GM19463 (cell line): ENCODE results near the gene FAM9C.
"Not testable (repeated sequence)": the region's sequence is repeated elsewhere in the genome, so short reads cannot be mapped to it uniquely, and the experiment has no call there.

Experiments
- ATAC-seq: cut with Tn5 transposase; IDR thresholded peaks from one replicate; pipeline ENCODE4 v1.9.1; 2021; ENCODE audit warnings: mild to moderate bottlenecking, moderate library complexity; ENCODE audit not compliant: unreplicated experiment

Gene FAM9C

DNA sequence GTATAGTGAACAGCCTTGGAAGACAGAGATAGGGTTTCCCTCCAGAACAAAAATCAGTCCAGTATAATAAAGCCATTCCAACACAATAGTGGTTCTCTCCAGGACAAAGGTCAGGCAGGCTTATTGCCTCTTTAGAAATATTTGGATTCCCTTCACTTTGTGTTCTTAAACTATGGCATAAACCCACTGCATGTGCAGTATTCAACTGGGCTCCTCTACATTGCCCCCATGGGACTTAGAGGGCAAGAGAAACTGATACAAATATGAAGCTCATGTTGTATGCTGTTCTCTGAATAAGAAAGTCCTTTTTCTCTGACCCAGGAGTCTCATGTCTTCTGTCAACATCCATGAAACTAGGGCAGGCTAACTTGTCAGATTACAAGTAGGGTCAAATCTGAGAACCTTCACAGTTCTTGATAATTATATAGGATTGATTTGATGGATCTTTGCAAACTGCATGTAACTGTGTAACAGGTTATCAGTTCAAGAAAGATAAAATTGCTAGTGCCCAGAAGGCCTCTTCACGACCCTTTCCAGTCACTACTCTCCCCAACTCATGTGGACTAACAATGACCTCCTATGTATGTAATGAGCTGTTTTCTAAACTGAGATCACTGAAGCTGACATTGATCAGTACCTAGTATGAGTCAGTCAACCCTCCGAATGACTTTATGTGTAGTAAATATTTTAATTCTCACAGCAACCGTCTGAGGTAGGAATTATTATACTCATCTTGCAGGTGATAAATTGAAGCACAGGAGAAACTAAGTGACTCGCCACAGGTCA lies 31.9 kb upstream of the FAM9C start:
- peak; percentile 47 for ATAC-seq

DNA sequence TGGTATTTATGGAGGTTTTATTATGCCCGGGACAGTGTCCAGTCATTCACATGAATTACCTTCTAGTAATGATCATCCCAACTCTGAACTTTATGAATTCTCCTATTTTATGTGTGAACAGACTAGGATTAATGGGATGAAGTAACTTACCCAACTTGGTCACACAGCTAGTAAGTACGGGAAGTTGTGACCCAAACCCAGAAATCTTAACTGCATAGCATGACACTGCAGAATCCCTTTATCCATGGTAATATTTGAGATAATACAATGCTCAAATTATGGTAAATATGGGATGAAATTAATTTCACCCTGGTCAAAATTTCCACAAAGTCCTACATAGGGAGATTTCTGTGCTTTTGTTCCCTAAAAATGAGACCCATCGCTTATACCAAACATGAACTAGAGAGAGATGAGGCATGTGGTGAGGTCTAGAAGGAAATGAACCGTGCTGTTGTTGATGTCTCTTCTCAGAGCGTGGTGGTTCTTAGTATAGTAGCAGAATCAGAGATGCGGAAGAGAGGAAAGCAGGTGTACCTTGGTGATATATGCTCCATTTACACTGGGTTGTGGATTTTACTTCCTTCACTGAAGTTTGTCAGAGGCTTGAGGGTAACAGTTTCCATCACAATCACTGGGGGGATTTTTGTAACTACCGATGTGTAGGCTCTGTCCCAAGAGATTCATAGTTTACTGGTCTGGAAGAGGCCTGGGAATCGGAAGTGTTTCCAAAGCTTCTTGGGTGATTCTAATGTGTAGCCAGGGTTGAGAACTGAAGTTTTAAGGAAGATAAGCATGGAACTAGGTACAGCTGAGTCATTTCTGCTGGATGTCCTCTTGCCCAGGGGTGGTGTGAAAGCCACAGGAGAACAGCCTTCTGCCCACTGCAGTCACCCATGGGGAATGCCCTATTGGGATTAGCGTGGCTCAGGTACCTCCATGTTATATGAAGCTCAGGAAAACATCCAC lies 30.2 kb upstream of the FAM9C start:
- ATAC-seq: peak; percentile 76

DNA sequence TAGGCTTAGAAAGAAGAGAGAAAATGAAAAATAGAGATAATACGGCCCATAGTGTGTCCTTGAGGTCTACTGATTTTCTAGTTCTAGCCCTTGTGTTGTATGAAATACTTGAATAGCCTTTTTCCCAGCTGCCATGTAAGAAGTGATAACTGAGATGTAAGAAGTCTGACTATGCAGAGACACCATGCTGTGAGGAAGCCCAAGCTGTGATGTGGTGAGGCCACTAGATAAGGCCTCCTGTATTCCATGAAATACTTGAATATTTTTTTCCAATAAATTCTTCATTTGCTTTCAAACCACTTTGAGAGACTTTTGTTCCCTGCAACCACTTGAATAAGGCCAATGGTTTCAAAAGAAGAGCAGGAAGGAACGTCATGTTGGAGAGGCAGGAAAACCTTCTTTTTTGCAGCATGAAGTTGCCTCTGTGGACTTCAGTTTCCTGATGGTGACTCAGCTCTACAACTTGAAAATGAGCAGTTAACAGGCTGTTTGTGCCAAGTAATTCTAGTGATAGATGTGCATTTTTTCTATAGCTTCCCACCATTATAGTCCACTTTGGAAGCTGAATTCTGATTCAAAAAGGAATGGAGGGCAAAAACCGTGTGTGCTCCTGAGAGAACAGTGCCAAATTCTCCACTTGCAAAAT lies 25.5 kb upstream of the FAM9C start:
- no peak for ATAC-seq

DNA sequence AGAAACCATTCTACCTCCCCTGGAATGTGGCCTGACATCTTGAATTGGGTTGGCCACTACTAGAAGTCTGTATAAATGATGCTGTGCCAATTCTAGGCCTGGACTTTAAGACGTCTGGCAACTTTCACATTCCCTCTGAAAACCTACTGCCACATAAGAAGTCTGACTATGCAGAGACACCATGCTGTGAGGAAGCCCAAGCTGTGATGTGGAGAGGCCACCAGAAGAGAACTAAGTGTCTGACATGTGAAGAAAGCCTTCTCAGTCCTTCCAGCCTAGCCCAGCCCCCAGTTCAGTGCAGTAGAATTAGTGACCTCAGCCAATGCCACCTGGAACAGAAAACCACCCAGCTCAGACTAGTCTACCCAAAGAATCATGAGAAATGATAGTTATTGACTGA lies 24.2 kb upstream of the FAM9C start:
- ATAC-seq: no peak

DNA sequence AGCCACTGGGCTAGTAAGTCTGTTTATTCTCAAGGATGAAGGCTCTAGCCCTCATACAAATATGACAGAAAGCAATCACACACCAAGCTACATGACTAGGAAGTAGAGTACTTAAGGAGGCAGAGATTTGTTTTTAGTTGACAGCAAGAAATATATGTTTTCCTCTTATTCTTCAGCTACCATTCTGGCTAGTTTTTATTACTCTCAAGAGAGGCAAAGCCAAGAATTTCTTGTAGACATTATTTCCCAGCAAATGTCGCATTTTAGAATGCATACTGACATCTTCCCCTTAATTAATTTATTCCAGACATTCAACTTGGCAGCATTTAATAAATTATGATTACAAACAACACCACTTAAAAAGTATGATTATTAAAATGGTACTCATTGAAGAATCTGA lies 23.4 kb upstream of the FAM9C start:
- no peak for ATAC-seq

DNA sequence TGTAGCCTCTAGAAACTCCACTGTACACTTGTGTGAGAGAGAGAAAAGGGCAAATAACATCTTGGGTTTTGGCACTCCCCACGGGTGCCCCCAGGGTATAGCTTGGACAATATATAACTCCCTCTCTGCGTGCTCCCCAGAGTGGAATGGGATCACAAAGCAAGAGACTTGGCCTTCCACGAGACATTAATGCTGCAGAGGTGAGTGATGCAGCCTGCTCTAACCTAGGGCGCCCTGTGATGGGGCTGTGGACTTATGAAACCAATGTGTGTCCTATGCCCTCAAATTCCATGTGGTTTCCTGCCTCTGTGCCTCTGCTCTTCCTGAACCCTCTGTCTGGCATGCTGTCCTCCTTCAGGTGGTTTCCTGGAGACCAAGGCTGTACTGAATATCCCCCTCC lies 22.0 kb upstream of the FAM9C start:
- no peak for ATAC-seq

DNA sequence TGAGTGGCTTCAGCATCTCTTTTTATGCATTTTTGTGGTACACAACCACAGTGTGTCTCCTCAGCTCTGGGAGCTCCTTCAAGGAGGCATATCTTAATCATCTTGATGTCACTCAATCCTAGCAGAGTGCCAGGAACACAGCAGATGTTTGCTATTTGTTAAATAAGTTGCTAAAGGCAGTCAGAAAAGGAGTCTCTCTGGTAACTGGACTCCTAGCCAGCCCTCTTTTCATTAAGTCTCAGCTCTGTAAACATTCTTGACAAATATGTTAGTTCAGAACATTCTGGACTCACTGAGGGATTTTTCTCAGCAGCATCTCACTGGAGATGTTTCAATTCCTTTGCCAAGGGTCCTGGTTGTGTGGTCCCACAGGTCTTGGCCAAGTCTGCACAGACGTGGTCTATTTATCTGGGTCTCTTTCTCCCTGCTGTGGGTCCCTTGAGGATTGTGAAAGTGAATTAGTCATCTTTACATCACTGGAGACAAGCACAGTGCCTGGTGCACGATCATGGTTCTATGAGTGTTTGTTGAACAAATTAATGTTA lies 20.3 kb upstream of the FAM9C start:
- no peak for ATAC-seq

DNA sequence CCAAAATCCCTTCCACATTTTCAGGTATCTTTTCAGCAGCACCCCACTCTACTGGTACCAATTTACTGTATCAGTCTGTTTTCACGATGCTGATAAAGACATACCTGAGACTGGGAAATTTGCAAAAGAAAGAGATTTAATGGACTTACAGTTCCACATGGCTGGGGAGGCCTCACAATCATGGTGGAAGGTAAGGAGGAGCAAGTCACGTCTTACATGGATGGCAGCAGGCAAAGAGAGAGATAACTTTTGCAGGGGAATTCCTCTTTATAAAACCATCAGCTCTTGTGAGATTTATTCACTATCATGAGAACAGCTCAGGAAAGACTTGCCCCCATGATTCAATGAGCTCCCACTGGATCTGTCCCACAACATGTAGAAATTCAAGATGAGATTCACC lies 18.7 kb upstream of the FAM9C start:
- not testable (repeated sequence) for ATAC-seq

DNA sequence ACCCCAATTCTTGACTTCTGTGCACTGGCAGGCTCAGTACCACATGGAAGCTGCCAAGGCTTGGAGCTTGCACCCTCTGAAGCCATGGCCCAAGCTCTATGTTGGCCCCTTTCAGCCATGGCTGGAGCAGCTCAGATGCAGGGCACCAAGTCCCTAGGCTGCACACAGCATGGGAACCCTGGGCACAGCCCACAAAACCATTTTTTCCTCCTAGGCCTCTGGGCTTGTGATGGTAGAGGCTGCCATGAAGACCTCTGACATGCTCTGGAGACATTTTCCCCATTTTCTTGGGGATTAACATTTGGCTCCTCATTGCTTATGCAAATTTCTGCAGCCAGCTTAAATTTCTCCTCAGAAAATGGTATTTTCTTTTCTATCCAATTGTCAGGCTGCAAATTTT lies 17.9 kb upstream of the FAM9C start:
- not testable (repeated sequence) for ATAC-seq

DNA sequence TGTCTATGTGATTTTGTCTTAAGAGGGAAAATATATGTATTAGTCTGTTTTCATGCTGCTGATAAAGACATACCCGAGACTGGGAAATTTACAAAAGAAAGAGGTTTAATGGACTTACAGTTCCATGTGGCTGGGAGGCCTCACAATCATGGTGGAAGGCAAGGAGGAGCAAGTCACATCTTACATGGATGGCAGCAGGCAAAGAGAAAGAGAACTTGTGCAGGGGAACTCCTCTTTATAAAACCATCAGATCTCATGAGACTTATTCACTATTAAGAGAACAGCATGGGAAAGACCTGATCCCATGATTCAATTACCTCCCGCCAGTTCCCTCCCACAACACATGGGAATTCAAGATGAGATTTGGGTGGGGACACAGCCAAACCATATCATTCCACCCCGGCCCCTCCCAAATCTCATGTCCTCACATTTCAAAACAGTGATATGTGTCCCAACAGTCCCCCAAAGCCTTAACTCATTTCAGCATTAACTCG lies 16.8 kb upstream of the FAM9C start:
- ATAC-seq: not testable (repeated sequence)

DNA sequence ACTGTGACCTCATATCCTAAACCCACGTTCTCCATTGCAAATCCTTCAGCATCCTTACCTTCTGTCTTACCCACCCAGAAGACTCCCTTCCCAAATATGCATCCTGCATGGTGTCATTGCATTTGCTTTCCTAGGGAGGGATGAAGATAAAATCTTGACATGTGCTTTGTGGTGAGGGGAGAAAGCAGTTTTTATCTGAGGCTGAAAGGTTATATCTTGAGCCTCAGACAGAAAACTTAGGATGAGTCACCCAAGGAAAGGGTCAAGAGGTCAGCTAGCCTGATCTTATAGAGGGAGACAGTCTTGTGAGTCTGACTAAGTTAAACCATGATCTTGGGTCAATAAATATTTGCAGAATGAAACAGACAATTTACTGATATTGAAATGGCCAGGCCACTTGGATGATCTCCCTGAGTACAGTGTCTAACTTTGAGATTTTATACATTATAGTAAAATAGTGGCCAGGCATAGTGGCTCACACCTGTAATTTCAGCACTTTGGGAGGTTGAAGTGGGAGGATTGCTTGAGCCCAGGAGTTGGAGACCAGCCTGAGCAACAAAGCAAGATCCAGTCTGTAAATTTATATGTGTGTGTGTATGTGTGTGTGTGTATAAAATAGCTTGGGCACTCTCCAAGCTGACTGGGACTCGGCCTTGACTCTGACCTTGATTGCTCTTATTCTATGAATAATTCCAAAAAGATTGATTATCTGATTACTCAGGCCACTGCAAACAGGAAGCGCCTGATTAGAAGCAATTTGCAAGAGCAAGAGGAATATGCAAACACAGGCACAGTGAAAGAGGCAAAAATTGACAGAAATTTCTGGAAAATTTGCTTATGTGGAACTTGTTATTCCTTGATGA lies 15.4 kb upstream of the FAM9C start:
- ATAC-seq: peak; percentile 57

DNA sequence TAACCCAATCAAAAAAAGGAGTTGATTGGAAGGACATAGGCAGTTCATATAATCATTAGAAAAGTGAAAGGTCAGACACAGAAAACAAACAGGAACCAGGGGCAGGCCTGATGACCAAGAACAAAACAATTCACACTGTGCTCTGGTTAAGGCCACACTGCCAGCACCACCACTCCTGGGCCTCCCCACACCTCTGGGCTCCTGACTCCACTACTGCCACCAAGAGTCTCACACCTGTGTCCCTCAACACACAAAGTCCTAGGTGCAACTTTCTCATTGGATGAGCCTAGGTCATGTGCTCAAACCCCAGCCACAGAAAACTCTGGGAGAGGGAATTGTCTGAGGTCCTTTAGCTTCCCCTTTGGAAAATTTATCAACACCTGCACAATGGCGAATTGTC lies 11.1 kb upstream of the FAM9C start:
- peak; percentile 61 for ATAC-seq

DNA sequence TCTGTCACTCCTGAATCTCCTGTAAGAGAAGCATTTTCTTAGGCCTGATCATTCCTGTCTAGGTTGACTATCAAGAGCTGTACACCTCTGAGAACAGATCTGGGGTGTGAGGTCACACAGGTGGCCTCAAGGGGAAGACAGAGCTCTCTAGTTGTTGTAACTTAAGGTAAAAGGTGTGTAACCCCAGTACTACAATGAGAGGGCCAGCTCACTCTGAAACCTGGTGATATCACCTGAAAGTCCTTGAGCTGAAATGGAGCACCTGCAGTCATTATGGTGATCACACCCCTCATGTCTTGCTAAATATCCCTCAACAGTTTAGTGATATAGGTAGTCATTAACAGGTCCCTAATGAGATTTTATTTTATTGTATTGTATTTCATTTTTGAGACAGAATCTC lies 8.8 kb upstream of the FAM9C start:
- no peak for ATAC-seq

DNA sequence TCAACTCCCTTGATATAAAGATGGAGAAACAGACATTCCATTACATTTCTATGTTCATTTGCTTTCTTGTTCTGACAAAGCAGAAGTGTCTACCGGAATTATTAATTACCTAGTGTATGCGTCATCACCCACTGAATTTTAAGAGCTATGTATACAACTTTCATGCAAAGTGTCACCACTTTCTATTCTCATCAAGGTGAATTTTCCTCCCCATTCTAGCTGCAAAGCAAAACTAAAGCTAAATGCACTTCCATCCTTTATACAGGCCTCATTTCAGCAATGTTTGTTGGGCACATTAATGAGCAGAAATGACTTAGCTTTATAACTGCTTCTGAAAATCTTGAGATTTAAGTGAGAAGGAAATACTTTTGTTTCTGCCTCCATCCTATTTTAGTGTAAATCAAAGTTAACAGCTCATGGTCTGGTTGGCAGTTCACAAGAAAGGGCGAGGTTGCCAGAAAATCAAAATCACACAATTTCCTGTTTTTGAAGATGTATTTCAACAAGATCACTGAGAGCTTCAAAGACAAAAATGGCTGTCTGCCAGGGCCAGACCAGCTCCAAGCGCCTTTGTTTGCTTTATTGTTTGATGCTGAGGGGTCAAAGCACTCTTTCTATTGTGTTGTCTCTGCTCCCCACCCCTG lies 7.2 kb upstream of the FAM9C start:
- ATAC-seq: peak; percentile 68

DNA sequence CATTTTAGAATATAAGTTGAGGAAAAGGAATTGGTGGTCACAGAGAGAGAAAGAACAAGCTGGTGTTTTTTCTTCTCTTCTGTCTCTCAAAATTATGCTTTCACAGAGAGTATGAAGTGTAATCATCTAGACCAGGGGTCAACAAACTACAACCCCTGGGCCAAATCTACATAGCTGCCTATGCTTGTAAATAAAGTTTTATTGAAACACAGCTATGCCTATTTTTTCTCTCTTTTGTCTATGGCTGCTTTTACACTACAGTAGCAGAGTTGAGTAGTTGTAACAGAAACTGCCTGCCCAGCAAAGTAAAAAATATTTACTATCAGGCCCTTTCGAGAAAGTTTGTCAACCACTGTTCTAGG lies 6.7 kb upstream of the FAM9C start:
- ATAC-seq: no peak

DNA sequence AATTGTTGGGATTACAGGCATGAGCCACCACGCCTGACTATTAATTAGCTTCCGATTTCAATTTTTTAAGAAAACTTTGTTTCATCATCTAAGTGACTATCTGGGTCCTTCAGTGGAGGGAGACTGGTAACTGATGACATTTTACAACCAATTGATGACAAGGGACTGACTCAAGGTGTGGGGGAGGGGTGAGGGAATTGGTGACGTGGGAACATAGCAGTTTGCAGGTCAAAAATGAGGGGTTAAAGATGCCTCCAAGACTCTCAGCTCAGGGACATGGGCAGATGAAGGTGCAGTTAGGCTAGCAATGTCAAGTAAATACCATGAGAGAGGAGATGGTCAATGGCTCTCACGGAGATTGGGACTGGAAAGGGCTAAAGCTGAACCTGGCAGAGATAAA lies 5.7 kb upstream of the FAM9C start:
- ATAC-seq: no peak

DNA sequence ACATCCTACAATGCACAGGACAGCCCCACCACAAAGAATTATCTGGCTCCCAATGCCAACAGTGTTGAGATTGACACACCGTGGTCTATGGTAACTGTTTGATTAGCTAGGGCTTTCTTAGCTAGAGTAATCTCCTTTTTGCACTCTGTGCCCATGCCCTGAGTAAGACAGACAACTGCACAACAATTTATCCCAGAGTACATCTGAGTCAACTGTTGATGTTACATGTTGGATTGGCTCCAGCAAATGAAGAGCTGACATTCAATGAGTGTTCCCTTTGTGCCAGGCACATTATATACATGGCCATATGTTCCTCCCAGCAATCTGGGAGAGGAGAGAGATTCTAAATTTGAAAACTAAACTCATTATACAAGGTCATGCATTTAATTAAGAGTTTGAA lies 3.9 kb upstream of the FAM9C start:
- ATAC-seq: no peak

DNA sequence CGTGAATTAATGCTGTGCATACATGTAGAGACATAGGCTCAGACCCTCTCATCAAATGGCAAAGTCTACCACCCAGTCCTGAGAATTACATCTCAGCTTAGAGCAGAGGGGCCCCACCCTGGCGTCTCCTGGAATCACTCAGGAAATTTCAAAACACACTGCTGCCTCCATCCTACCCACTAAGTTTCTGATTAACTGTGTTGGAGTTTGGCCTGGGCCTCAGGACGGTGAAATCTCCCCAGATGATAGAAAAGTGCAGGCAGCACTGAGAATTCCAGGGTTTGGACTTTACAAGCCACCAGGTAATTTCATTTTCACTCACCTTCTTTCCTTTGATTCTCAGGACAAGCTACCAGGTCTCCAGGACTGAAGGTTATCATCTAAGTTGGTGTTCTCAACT lies 3.3 kb upstream of the FAM9C start:
- no peak for ATAC-seq

DNA sequence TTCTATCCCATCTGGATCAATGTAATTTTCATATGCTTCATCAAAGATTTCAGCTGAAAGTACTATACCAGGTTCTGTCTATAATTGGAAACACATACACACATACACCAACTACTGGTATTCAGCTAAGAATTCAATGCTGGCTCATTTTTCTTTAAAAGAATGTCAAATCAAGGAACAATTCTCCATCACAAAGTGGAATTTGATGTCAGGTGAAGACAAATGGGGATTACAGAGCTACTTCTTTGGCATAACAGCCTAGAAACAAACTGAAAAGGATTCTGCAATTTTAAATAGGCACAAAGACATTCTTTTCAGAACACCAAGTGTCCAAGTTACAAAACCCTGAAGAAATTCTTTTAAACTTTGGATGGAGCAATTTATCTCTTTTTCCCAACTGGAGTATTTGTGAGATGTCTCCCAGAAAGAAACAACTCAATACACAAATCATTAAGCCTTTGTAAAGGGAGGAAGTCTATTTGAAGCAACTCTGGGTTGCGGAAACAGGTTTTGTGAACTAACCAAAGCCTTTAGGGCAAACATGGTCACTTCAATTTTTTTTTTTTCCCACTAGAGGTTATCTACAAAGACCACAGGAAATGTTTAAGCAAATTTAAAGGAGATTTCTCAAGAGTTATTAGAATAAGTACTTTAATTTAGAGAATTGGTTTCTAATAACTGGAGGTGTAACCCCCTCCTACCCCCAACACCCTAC lies 1.9 kb upstream of the FAM9C start:
- ATAC-seq: no peak
